Keratinocyte (primary cell): ENCODE measurements around the gene C1orf167. TPM values are rescaled to one million over a fixed set of nuclear protein-coding genes. Genes with fewer than 3 reads are reported as not detected.

Experiments
- DNase-seq: peaks from one replicate; pipeline ENCODE4 v3.0.0-alpha.2; 2011; ENCODE audit warnings: low read depth, missing footprints, low spot score
- FAIRE-seq: peaks from 2 replicates; lab custom pipeline; 2011; peaks lifted over from hg19 to GRCh38; lab: Jason Lieb, UNC
- H2AFZ ChIP-seq: 2 replicates; pipeline ENCODE4 v1.6.0; 2012; ENCODE audit warnings: low read length, control low read depth, inconsistent platforms; ENCODE audit not compliant: control insufficient read depth
- H3K27ac ChIP-seq: 2 replicates; pipeline ENCODE4 v1.5.1; 2011; ENCODE audit warnings: low read length; ENCODE audit not compliant: control insufficient read depth, insufficient read depth
- H3K27me3 ChIP-seq: 3 replicates; pipeline ENCODE4 v1.6.0; 2011; ENCODE audit warnings: low read length; ENCODE audit not compliant: control insufficient read depth, insufficient read depth; ENCODE audit errors: extremely low read depth
- H3K36me3 ChIP-seq, 2 experiments: 2 replicates in 1 of 2; 3 replicates in 1 of 2; pipeline ENCODE4 v1.5.1; 2011; ENCODE audit warnings: low read length in 2 of 2, mild to moderate bottlenecking in 1 of 2; ENCODE audit not compliant: control insufficient read depth in 2 of 2, insufficient read depth in 2 of 2; ENCODE audit errors: extremely low read depth in 1 of 2
- H3K4me1 ChIP-seq: 3 replicates; pipeline ENCODE4 v1.5.1; 2011; ENCODE audit warnings: low read length; ENCODE audit not compliant: control insufficient read depth, insufficient read depth; ENCODE audit errors: extremely low read depth
- H3K4me2 ChIP-seq: 3 replicates; pipeline ENCODE4 v1.6.0; 2011; ENCODE audit warnings: low read depth, low read length; ENCODE audit not compliant: control insufficient read depth, insufficient read depth; ENCODE audit errors: extremely low read depth
- H3K4me3 ChIP-seq, 3 experiments: fragments of 200-600 bp in 1 of 3; sonication (generic) in 1 of 3; 2 replicates in 2 of 3; 3 replicates in 1 of 3; pipeline ENCODE4 v1.5.1; 2011 to 2016; ENCODE audit warnings: low read length in 3 of 3, mild to moderate bottlenecking in 3 of 3, control low read depth in 2 of 3, inconsistent platforms in 1 of 3, low read depth in 1 of 3, mixed read lengths in 1 of 3, mixed run types in 1 of 3, moderate library complexity in 1 of 3; ENCODE audit not compliant: control insufficient read depth in 2 of 3, insufficient read depth in 2 of 3; ENCODE audit errors: extremely low read depth in 1 of 3
- H3K79me2 ChIP-seq: 2 replicates; pipeline ENCODE4 v1.6.0; 2012; ENCODE audit warnings: low read length; ENCODE audit not compliant: control insufficient read depth, insufficient read depth
- H3K9ac ChIP-seq: 3 replicates; pipeline ENCODE4 v1.6.0; 2011; ENCODE audit warnings: low read length; ENCODE audit not compliant: control insufficient read depth, insufficient read depth; ENCODE audit errors: extremely low read depth
- H3K9me1 ChIP-seq: 3 replicates; pipeline ENCODE4 v1.6.0; 2011; ENCODE audit warnings: low read length; ENCODE audit not compliant: control insufficient read depth, insufficient read depth; ENCODE audit errors: extremely low read depth
- H3K9me3 ChIP-seq: 2 replicates; pipeline ENCODE4 v1.5.1; 2012; ENCODE audit warnings: low read depth, low read length; ENCODE audit not compliant: control insufficient read depth
- H4K20me1 ChIP-seq: 3 replicates; pipeline ENCODE4 v1.6.0; 2011; ENCODE audit warnings: low read length; ENCODE audit not compliant: control insufficient read depth, insufficient read depth; ENCODE audit errors: extremely low read depth
- EZH2 ChIP-seq: IDR thresholded peaks from one replicate; pipeline ENCODE4 v1.6.1; 2012; ENCODE audit warnings: inconsistent platforms, mild to moderate bottlenecking, low read length, moderate library complexity
- dilution Hi-C: fragments of 300-500 bp; cut with MboI; formaldehyde crosslinking; loops from one replicate; pipeline ENCODE4 v1.7.0; 2020; ENCODE audit warnings: low sequenced_read_pairs; ENCODE audit not compliant: extremely low pct_ligation_motif_present
- polyA plus RNA-seq, 5 experiments: library from polyadenylated mRNA; depleted of rRNA in 3 of 5; stranded (reverse) in 3 of 5; stranded (forward) in 1 of 5; unstranded in 1 of 5; fragments of >200 nt; gene quantifications; 1 replicate in 1 of 5; 2 replicates in 3 of 5; 3 replicates in 1 of 5; pipeline versions ENCODE4 v1.2.1 to v1.2.3, GENCODE V29; 2011 to 2012; ENCODE audit warnings: missing spikeins in 2 of 5, low read depth in 1 of 5, low replicate concordance in 1 of 5
- TF ChIP-seq, protein P1 (sequence below), 3 experiments: IDR thresholded peaks in 1 of 3; conservative IDR thresholded peaks in 1 of 3; optimal IDR thresholded peaks in 1 of 3; 2 replicates in 2 of 3; 3 replicates in 1 of 3; pipeline versions ENCODE3 to v1.5.1; 2011; ENCODE audit warnings: low read length in 3 of 3, mild to moderate bottlenecking in 3 of 3, moderate library complexity in 2 of 3, control low read depth in 1 of 3, inconsistent platforms in 1 of 3; ENCODE audit not compliant: insufficient read depth in 2 of 3; ENCODE audit errors: extremely low read depth in 1 of 3

C1orf167 gene
- polyA plus RNA-seq, 1 donor (not counting 4 experiments of a cell fraction or from before 2014, with no cell fraction given): not detected

DNA sequence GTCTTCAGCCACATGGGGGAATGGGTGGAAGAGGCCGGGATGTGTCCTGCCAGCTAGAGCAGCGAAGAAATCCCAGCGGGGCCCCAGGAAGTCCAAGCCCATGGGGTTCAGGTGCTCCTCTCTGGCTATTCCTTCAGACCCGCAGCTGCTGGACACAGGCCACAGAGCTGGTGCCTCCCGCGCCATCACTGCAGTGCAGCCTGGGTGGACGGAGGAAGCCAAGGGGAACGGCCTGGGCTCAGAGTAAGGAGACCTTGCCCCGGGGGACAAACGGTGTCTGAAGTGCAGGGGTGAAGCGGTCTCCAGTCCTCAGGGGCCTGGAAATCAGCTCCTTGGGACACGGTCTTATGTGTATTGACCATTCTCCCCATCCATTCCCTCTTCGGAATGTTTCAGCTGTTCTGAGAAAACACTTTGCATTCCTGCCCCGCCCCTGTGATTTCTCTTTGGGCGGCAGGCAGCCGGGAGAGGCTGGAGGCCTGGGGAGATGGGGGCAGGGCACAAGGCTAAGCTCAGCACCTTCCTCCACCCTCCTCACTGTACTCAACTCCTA is 25.3 kb downstream of the C1orf167 start:
- Histone ChIP-seq H3K9me3 (no peaks in the 10 kb centered on the region), H3K9ac (no peak overlapping the region), H3K4me1 (peaks cover 28% of the 10 kb centered on the region), H3K27me3 (no peaks in the 10 kb centered on the region), H3K9me1 (no peaks in the 10 kb centered on the region), H3K79me2 (no peaks in the 10 kb centered on the region), H3K4me3 (no peak overlapping the region), H4K20me1 (no peaks in the 10 kb centered on the region), H2AFZ (no peak overlapping the region), H3K4me2 (no peak overlapping the region), H3K27ac (no peak overlapping the region), H3K36me3 (peaks cover 0 to 1% of the 10 kb centered on the region in 2 experiments)
- dilution Hi-C loops: no loop called here
- DNase-seq: no peak
- no peak for TF ChIP-seq EZH2
- TF ChIP-seq, protein P1, sequence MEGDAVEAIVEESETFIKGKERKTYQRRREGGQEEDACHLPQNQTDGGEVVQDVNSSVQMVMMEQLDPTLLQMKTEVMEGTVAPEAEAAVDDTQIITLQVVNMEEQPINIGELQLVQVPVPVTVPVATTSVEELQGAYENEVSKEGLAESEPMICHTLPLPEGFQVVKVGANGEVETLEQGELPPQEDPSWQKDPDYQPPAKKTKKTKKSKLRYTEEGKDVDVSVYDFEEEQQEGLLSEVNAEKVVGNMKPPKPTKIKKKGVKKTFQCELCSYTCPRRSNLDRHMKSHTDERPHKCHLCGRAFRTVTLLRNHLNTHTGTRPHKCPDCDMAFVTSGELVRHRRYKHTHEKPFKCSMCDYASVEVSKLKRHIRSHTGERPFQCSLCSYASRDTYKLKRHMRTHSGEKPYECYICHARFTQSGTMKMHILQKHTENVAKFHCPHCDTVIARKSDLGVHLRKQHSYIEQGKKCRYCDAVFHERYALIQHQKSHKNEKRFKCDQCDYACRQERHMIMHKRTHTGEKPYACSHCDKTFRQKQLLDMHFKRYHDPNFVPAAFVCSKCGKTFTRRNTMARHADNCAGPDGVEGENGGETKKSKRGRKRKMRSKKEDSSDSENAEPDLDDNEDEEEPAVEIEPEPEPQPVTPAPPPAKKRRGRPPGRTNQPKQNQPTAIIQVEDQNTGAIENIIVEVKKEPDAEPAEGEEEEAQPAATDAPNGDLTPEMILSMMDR (optimal IDR thresholded peaks at IDR 0.05 in 1 of 3, IDR thresholded peaks at IDR 0.05 in 1 of 3, conservative IDR thresholded peaks at IDR 0.05 in 1 of 3; ENCODE audit: extremely low read depth in 1 of 3, insufficient read depth in 2 of 3, low read length in 3 of 3): no peak
- no peak for FAIRE-seq

DNA sequence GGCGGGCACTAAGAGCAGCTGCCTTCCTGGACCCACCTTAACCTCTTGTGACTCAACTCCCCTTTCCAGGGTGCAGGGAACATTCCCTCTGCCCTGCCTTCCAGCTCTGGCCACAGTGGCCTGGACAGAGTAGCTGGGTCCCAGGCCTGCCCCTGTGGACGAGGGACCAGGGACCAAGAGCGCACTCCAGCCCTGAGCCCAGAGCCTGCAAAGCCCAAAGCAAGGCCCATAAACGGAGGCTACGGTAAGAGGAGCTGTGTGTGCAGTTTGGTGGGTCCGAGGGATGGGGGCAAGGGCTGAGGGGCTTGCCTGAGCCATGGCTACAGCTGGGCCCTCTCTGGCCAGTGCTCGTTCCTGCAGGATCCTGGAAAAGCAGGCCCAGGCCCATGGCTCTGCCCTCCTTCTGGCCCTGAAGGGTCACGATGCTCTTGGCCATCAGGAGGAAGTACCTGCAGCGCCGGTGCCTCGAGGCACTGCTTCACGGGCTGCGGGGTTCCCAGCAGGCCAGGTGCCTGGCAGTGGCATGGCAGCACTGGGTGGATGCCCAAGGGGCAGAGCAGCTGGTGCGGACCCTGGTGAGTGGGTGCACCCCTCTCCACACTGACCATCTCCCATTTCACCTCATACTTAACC is 25.9 kb downstream of the C1orf167 start:
- no peaks in the 10 kb centered on the region for H4K20me1 ChIP-seq
- H3K27me3 ChIP-seq: no peaks in the 10 kb centered on the region
- TF ChIP-seq, protein P1 (optimal IDR thresholded peaks at IDR 0.05 in 1 of 3, IDR thresholded peaks at IDR 0.05 in 1 of 3, conservative IDR thresholded peaks at IDR 0.05 in 1 of 3; ENCODE audit: extremely low read depth in 1 of 3, insufficient read depth in 2 of 3, low read length in 3 of 3): no peak
- TF ChIP-seq EZH2: no peak
- peaks cover 28% of the 10 kb centered on the region for H3K4me1 ChIP-seq
- no peaks in the 10 kb centered on the region for H3K9me1 ChIP-seq
- FAIRE-seq (no peak), DNase-seq (no peak)
- no peaks in the 10 kb centered on the region for H3K79me2 ChIP-seq
- H3K9me3 ChIP-seq: no peaks in the 10 kb centered on the region
- no peak overlapping the region for H3K4me2 ChIP-seq
- no peak overlapping the region for H2AFZ ChIP-seq
- H3K9ac ChIP-seq: no peak overlapping the region
- dilution Hi-C loops: no loop called here
- no peak overlapping the region for H3K4me3 ChIP-seq
- H3K36me3 ChIP-seq: peaks cover 0 to 3% of the 10 kb centered on the region in 2 experiments
- no peak overlapping the region for H3K27ac ChIP-seq
